T-helper 2 cell treated with Interferon-gamma antibody and Interleukin-4, amounts not matched to agents 5 μg/mL and 100 μg/mL, for 36 hours (primary cell): Measurements from ENCODE around the gene SYCP2.
"Not testable (repeated sequence)": the region's sequence is repeated elsewhere in the genome, so short reads cannot be mapped to it uniquely, and the experiment has no call there.

Experiments
- DNase-seq: peaks from one replicate; pipeline ENCODE4 v3.0.0; 2021; ENCODE audit warnings: low spot score
- H3K27ac Mint-ChIP-seq: one replicate; pipeline ENCODE4 v1.8.0; 2021; ENCODE audit warnings: mild to moderate bottlenecking, mixed read lengths
- H3K27me3 Mint-ChIP-seq: one replicate; pipeline ENCODE4 v1.8.0; 2021; ENCODE audit warnings: low read depth, mixed read lengths
- H3K36me3 Mint-ChIP-seq: one replicate; pipeline ENCODE4 v1.8.0; 2021; ENCODE audit warnings: low read depth, mixed read lengths
- H3K4me1 Mint-ChIP-seq: one replicate; pipeline ENCODE4 v1.8.0; 2021; ENCODE audit warnings: low read depth, mixed read lengths
- H3K4me3 Mint-ChIP-seq: one replicate; pipeline ENCODE4 v1.8.0; 2022; ENCODE audit warnings: mild to moderate bottlenecking, moderate library complexity, mixed read lengths
- H3K9me3 Mint-ChIP-seq: one replicate; pipeline ENCODE4 v1.8.0; 2021; ENCODE audit warnings: mixed read lengths

The SYCP2 gene

DNA sequence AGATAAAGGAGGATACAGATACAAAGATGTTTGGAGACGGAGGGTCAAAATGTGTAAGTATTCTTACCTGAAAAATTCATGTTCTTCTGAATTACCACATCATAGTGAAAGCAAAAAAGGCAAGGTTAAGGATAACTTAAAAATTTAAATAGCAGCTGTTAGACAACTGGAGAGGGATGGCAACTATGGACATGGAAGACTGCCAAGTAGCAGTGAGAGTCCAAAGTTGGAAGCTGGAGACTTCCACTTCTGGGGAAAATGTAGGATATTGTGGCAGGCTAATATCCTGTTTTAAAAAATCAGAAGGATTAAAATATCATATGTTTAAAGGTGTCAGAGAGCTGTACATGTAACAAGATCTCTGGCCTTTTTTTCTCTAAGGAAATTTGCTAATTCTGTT lies 29.8 kb downstream of the SYCP2 start:
- Mint-ChIP-seq H3K27me3 (peaks cover 2% of the 10 kb centered on the region), H3K9me3 (no peaks in the 10 kb centered on the region), H3K27ac (no peak overlapping the region), H3K4me1 (no peaks in the 10 kb centered on the region), H3K4me3 (no peak overlapping the region), H3K36me3 (no peaks in the 10 kb centered on the region)
- no peak for DNase-seq

DNA sequence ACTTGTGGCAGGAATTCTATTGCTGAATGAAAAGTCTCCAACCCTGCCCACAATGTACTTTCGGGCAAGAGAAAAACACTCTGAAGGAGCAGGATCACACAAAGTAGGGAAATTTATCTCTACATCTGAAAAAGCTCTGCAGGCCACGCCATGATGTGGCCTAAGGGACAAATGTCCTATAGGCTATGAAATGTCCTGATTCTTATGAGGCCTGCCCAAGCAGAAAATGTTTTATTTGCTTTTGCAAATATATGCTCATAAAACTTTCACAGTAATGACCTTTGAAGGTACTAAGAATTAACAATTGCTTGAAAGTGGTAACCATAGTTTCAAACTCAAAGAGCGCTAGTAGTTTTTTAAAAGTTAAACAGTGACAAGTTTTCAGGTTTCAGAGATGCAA lies 31.0 kb downstream of the SYCP2 start:
- H3K4me3 Mint-ChIP-seq: no peak overlapping the region
- no peak overlapping the region for H3K27ac Mint-ChIP-seq
- no peaks in the 10 kb centered on the region for H3K36me3 Mint-ChIP-seq
- peaks cover 2% of the 10 kb centered on the region for H3K27me3 Mint-ChIP-seq
- no peaks in the 10 kb centered on the region for H3K4me1 Mint-ChIP-seq
- DNase-seq: no peak
- H3K9me3 Mint-ChIP-seq: no peaks in the 10 kb centered on the region

DNA sequence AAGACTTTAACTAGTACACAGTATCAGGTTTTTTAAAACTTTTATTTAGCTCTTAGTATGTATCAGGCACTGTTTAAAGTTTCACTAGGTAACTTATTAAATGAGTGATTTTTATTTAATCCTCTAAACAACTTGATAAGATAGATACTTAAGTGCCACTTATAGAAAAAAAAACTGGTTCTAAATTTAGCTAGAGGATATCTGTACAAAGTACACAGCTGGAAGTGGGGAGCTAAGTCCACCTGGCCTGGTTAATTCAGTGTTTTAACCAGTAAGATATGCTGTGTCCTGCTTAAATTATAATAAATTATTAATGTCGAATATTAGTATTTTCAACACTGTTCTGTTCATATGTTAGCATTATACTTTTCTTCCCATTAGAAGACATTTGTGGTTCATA lies 37.5 kb downstream of the SYCP2 start:
- H3K4me3 Mint-ChIP-seq: no peak overlapping the region
- H3K27me3 Mint-ChIP-seq: peaks cover 3% of the 10 kb centered on the region
- peaks cover 2% of the 10 kb centered on the region for H3K36me3 Mint-ChIP-seq
- no peaks in the 10 kb centered on the region for H3K9me3 Mint-ChIP-seq
- no peaks in the 10 kb centered on the region for H3K4me1 Mint-ChIP-seq
- no peak overlapping the region for H3K27ac Mint-ChIP-seq
- DNase-seq: no peak

DNA sequence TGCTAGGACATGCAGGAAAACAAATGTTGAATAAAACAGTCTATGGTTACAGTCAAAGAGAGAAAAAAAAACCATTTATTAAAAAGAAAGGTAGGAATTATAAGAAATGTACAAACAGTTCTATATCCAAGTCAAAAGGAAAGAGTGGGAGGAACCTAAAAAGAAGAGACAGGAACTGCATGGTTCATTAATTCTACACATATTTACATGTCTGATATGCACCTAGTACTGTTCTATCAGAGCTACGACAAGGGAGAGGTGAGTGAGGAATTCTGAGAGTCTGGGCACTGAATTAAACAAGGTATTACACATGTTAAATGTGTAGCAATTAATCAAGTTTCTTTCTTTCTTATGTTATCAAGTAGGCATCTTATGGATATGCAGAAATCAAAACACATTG lies 41.9 kb downstream of the SYCP2 start:
- H3K9me3 Mint-ChIP-seq: no peaks in the 10 kb centered on the region
- H3K27ac Mint-ChIP-seq: no peak overlapping the region
- no peaks in the 10 kb centered on the region for H3K4me1 Mint-ChIP-seq
- H3K4me3 Mint-ChIP-seq: no peak overlapping the region
- DNase-seq: no peak
- H3K27me3 Mint-ChIP-seq: peaks cover 3% of the 10 kb centered on the region
- H3K36me3 Mint-ChIP-seq: peaks cover 2% of the 10 kb centered on the region

DNA sequence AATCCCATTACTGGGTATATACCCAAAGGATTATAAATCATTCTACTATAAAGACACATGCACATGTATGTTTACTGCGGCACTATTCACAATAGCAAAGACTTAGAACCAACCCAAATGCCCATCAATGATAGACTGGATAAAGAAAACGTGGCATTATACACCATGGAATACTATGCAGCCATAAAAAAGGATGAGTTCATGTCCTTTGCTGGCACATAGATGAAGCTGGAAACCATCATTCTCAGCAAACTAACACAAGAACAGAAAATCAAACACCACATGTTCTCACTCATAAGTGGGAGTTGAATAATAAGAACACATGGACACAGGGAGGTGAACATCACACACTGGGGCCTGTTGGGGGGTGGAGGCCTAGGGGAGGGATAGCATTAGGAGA lies 43.4 kb downstream of the SYCP2 start:
- not testable (repeated sequence) for H3K27ac Mint-ChIP-seq, H3K36me3 Mint-ChIP-seq, H3K4me1 Mint-ChIP-seq, H3K9me3 Mint-ChIP-seq, DNase-seq, H3K27me3 Mint-ChIP-seq, H3K4me3 Mint-ChIP-seq

DNA sequence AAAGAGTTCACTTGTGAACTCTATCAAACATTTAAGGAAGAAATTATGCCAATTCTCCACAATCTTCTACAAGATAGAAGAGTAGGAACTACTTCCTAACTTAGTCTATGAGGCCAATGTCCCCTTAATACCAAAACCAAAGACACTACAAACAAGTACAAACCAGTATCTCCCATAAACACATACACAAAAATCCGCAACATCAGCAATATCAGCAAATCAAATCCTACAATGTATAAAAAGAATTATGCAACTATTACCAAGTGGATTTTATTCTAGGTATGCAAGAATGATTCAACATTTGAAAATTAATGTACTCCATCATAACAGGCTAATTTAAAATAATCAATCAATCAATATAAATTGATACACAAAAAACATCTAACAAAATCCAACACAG lies 45.4 kb downstream of the SYCP2 start:
- H3K9me3 Mint-ChIP-seq: no peaks in the 10 kb centered on the region
- DNase-seq: no peak
- H3K4me1 Mint-ChIP-seq: no peaks in the 10 kb centered on the region
- H3K36me3 Mint-ChIP-seq: no peaks in the 10 kb centered on the region
- H3K27me3 Mint-ChIP-seq: no peaks in the 10 kb centered on the region
- H3K4me3 Mint-ChIP-seq: no peak overlapping the region
- no peak overlapping the region for H3K27ac Mint-ChIP-seq

DNA sequence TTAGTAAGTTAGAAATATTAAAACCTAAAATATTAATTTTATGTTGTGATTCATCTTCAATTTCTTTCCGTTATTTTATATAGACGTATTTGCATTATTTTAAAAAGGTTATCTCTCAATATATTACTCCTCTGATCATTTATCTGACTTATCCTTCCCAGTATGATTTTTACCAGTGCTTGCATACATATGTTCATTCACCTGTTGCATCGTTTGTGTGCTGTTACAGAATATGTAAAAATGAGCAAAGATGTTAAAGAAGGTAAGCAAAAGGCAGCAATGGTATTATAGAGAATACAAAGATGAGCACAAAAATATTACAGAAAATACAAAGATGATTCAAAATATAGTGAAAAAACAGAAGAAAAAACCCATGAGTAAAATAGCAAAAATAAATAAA lies 48.9 kb downstream of the SYCP2 start:
- no peaks in the 10 kb centered on the region for H3K9me3 Mint-ChIP-seq
- H3K4me3 Mint-ChIP-seq: no peak overlapping the region
- H3K36me3 Mint-ChIP-seq: no peaks in the 10 kb centered on the region
- no peaks in the 10 kb centered on the region for H3K27me3 Mint-ChIP-seq
- H3K27ac Mint-ChIP-seq: no peak overlapping the region
- no peak for DNase-seq
- H3K4me1 Mint-ChIP-seq: no peaks in the 10 kb centered on the region

DNA sequence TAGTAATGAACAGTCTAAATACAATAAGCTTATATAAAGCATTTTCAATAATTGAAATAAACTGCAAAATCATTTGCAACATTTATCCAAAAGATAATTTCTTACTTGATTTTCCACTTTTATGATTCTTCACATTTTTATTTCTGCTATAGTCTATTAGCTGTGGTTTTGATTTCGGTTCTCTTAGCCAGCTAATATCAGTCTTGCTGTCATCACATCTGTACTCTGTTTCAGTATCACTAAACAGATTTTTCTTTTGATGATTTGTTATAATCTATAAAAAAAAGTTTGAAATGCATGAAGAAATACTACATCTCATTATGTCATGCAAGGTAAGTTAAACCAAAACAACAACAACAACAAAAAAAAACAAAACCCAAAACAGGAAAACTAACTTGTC lies 53.2 kb downstream of the SYCP2 start:
- Mint-ChIP-seq H3K27me3 (no peaks in the 10 kb centered on the region), H3K4me1 (no peaks in the 10 kb centered on the region)

DNA sequence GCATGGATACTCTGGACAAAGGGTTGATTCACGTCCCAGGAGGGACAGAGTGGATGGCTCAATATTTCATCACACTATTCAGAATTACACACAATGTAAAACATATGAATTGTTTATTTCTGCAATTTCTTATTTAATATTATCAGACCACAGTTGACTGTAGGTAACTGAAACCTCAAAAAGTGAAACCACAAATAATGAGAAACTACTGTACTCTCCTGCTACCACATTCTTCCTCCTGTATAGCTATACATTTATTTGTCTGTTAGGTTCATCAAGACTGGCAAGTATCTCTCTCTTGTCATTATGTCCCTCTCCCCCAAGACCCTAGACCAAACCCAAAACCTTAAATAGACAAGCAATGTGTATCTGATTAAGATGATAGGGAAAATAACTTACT lies 60.0 kb downstream of the SYCP2 start:
- DNase-seq: no peak
- Mint-ChIP-seq H3K27me3 (peaks cover 3% of the 10 kb centered on the region), H3K36me3 (no peaks in the 10 kb centered on the region), H3K4me3 (no peak overlapping the region), H3K9me3 (no peaks in the 10 kb centered on the region), H3K27ac (no peak overlapping the region), H3K4me1 (peaks cover 5% of the 10 kb centered on the region)

More for the DNA sequence above, 53.2 kb downstream of the SYCP2 start:
- no peak for DNase-seq
- no peaks in the 10 kb centered on the region for H3K9me3 Mint-ChIP-seq
- no peak overlapping the region for H3K4me3 Mint-ChIP-seq
- peaks cover 1% of the 10 kb centered on the region for H3K36me3 Mint-ChIP-seq
- no peak overlapping the region for H3K27ac Mint-ChIP-seq

DNA sequence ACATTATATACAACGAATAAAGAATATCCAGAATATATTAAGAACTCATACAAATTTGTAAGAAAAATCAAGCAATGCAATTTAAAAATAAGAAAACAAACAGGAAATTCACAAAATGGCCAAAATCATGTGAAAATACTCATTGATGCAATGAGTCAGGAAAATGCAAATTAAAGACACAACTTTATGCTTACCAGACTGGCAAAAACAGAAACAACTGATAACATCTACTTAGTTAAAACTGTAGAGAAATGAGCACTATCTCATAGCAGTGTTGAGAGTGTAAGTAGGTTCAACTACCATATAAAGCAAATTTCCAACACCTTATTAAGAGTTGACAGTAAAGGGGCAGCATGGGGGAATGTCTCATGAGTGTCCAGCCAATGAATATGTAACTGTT lies 62.3 kb downstream of the SYCP2 start:
- Mint-ChIP-seq H3K36me3 (no peaks in the 10 kb centered on the region), H3K27ac (no peak overlapping the region), H3K4me1 (peaks cover 5% of the 10 kb centered on the region), H3K4me3 (no peak overlapping the region), H3K27me3 (peaks cover 5% of the 10 kb centered on the region), H3K9me3 (no peaks in the 10 kb centered on the region)
- no peak for DNase-seq

DNA sequence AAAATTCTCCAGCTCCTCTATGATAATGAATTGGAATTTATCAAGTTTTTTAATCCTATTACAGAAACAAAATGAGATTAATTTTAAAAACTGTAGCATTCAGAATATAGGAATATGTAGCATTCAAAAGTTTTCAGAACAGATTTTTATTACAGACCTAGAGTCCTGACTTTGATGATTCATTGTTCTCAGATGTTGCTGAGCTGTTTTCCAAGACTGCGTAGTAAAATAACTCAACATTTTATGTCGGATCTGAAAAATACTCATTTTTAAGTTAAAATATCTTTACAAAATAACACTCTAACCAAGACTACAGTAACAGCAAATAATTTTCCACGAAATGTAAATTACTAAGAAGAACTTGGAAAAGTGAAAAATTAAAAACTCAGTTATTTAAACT lies 67.1 kb downstream of the SYCP2 start:
- H3K4me3 Mint-ChIP-seq: no peak overlapping the region
- no peak for DNase-seq
- H3K27ac Mint-ChIP-seq: no peak overlapping the region
- no peaks in the 10 kb centered on the region for H3K9me3 Mint-ChIP-seq
- H3K4me1 Mint-ChIP-seq: peaks cover 2% of the 10 kb centered on the region
- H3K36me3 Mint-ChIP-seq: no peaks in the 10 kb centered on the region
- H3K27me3 Mint-ChIP-seq: peaks cover 11% of the 10 kb centered on the region

DNA sequence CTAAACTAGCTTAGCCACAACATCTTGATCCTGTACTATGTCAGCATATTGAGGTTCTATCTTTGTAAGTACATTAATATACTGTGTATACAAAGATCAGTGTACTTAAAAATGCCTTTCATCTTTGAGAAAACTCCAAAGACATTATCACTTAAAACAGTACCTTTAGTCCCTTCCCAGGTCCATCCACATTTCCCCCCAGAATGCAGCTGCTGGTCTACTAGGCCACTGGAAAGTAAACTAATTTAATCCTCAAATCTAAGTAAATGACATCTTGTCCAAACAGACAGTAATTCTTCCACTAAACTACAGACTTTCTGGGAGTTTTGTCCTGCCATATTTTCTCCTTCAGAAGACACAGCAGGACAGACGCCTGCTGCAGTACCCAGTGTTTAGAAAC lies 68.7 kb downstream of the SYCP2 start:
- Mint-ChIP-seq H3K4me3 (no peak overlapping the region), H3K36me3 (no peaks in the 10 kb centered on the region), H3K27ac (no peak overlapping the region), H3K9me3 (no peaks in the 10 kb centered on the region), H3K27me3 (peaks cover 11% of the 10 kb centered on the region), H3K4me1 (no peaks in the 10 kb centered on the region)
- DNase-seq: no peak

DNA sequence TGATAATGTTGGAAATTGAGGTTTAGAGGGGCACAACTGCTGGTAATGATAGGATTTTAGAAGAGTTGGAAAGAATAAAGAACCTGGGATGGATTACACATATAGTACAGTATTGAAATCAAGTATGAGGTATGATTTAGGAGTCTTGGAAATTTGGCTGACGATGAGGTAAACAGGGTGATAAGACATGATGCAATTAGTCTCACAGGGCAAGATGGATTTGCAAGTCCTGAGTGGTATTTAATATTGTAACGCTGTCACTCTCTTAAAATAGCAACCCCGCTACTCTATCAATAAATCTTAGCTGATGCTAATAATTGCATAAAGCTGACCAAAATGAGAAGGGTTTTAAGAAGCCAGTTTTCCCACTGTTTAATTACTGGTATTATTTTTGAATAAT lies 70.4 kb downstream of the SYCP2 start:
- no peak for DNase-seq
- Mint-ChIP-seq H3K9me3 (no peaks in the 10 kb centered on the region), H3K4me1 (no peaks in the 10 kb centered on the region), H3K4me3 (no peak overlapping the region), H3K27me3 (peaks cover 8% of the 10 kb centered on the region), H3K36me3 (no peaks in the 10 kb centered on the region), H3K27ac (no peak overlapping the region)

DNA sequence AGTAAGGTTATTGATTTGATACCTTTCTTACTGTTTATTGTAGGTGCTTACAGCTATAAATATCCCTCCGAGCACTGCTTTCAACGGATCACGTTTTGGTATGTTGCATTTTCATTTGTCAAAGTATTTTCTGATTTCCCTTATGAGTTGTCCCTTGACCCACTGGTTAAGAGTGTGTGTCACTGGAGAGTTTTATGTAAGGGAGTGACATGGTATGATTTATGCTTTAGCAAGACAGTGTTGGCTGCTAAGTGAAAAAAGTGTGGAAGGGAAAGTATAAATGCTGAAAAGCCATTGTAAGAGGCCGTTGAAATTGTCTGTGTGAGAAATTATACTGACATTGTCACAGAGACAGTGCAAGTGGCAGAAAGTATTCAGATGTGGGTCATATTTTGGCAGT lies 72.0 kb downstream of the SYCP2 start:
- H3K27ac Mint-ChIP-seq: no peak overlapping the region

DNA sequence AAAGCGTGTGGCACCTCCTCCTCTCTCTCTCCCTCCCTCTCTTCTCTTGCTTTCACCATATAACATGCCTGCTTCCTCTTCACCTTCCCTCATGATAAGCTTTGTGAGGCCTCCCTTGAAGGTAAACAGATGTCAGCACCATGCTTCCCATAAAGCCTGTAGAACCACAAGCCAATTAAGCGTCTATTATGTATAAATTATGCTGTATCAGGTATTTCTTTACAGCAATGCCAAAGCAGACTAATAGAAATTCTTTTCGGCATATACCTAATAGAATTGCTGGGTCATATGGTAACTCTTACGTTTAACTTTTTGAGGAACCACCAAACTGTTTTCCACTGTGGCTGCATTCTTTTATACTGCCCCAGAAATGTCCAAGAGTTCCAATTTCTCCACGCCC lies 75.0 kb downstream of the SYCP2 start:
- Mint-ChIP-seq H3K4me1 (no peaks in the 10 kb centered on the region), H3K4me3 (no peak overlapping the region), H3K27ac (no peak overlapping the region), H3K9me3 (no peaks in the 10 kb centered on the region), H3K27me3 (peaks cover 6% of the 10 kb centered on the region), H3K36me3 (peaks cover 1% of the 10 kb centered on the region)
- no peak for DNase-seq

More for the DNA sequence above, 72.0 kb downstream of the SYCP2 start:
- Mint-ChIP-seq H3K36me3 (no peaks in the 10 kb centered on the region), H3K9me3 (no peaks in the 10 kb centered on the region), H3K4me3 (no peak overlapping the region), H3K27me3 (peaks cover 6% of the 10 kb centered on the region), H3K4me1 (no peaks in the 10 kb centered on the region)
- DNase-seq: no peak
